ENCODE measurements around the gene MET.

GRCh38 chr7:116840256-116840655 lies 168.3 kb downstream of the MET start:
- TF ChIP-seq, protein P1, sequence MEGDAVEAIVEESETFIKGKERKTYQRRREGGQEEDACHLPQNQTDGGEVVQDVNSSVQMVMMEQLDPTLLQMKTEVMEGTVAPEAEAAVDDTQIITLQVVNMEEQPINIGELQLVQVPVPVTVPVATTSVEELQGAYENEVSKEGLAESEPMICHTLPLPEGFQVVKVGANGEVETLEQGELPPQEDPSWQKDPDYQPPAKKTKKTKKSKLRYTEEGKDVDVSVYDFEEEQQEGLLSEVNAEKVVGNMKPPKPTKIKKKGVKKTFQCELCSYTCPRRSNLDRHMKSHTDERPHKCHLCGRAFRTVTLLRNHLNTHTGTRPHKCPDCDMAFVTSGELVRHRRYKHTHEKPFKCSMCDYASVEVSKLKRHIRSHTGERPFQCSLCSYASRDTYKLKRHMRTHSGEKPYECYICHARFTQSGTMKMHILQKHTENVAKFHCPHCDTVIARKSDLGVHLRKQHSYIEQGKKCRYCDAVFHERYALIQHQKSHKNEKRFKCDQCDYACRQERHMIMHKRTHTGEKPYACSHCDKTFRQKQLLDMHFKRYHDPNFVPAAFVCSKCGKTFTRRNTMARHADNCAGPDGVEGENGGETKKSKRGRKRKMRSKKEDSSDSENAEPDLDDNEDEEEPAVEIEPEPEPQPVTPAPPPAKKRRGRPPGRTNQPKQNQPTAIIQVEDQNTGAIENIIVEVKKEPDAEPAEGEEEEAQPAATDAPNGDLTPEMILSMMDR (IDR thresholded peaks at IDR 0.05): no peak
- TF ChIP-seq CHD4 (IDR thresholded peaks at IDR 0.05; ENCODE audit: borderline replicate concordance) (no peak), SREBF2 (IDR thresholded peaks at IDR 0.05) (no peak)

All from A549 (cell line).